Mucosa of gallbladder (tissue), 1 donor: ENCODE measurements around the gene ARPC1B. TPM values are rescaled to one million over a fixed set of nuclear protein-coding genes. Genes with fewer than 3 reads are reported as not detected.

ENCODE experiments used
- total RNA-seq: library from RNA; stranded (reverse); gene quantifications from one replicate; pipeline ENCODE4 v1.2.1, GENCODE V29; 2021
- donor health status: DM: no; HTN: no; CAD: no.

ARPC1B gene
- total RNA-seq, 1 donor from 2014 or later, result 123 TPM

Other genes starting within 250 kb of the ARPC1B start
- gene SMURF1, start 230.6 kb upstream of the ARPC1B start, total RNA-seq, result 32.9 TPM
- gene KPNA7, start 166.6 kb upstream of the ARPC1B start, total RNA-seq, result 0.58 TPM
- gene MYH16, start 101.9 kb upstream of the ARPC1B start, total RNA-seq, result 0.32 TPM
- gene ARPC1A, start 48.8 kb upstream of the ARPC1B start, total RNA-seq, result 140 TPM
- gene PDAP1, start 33.9 kb downstream of the ARPC1B start, total RNA-seq, result 83.7 TPM
- gene BUD31, start 34.2 kb downstream of the ARPC1B start, total RNA-seq, result 77.8 TPM
- gene PTCD1, start 64.1 kb downstream of the ARPC1B start, total RNA-seq, result 4.9 TPM
- gene CPSF4, start 64.2 kb downstream of the ARPC1B start, total RNA-seq, result 29.0 TPM
- 248 TPM for gene ATP5MF, start 91.4 kb downstream of the ARPC1B start, total RNA-seq
- 13.0 TPM for gene ZNF789, start 98.2 kb downstream of the ARPC1B start, total RNA-seq
- gene ZNF394, start 125.6 kb downstream of the ARPC1B start, total RNA-seq, result 27.3 TPM
- gene ZKSCAN5, start 129.9 kb downstream of the ARPC1B start, total RNA-seq, result 8.0 TPM
- gene FAM200A, start 177.4 kb downstream of the ARPC1B start, total RNA-seq, result 7.3 TPM
- 52.5 TPM for gene ZNF655, start 183.9 kb downstream of the ARPC1B start, total RNA-seq
- 0.35 TPM for gene TMEM225B, start 223.5 kb downstream of the ARPC1B start, total RNA-seq
- 16.8 TPM for gene ZSCAN25, start 242.2 kb downstream of the ARPC1B start, total RNA-seq